Measurements from ENCODE around the gene GTF3C1. TPM values are rescaled to one million over a fixed set of nuclear protein-coding genes. Genes with fewer than 3 reads are reported as not detected.

Gene GTF3C1
- total RNA-seq, 4 donors from 2014 or later: 58.5 to 120 (median 112) TPM

GRCh38 chr16:27586711-27587110 lies 37.0 kb upstream of the GTF3C1 start:
- TF ChIP-seq POLR2A (IDR thresholded peaks at IDR 0.05) (no peak), CTCF (IDR thresholded peaks at IDR 0.05) (no peak)
- intact Hi-C loops (cut with DNase I): no loop called here
- Histone ChIP-seq H3K27me3 (no peaks in the 10 kb centered on the region), H3K4me1 (peaks cover 11 to 13% of the 10 kb centered on the region in 2 donors), H3K4me3 (replicated peaks in 1 of 3) (no peak overlapping the region), H3K27ac (no peak overlapping the region), H3K36me3 (no peaks in the 10 kb centered on the region), H3K9me3 (no peaks in the 10 kb centered on the region)
- no peak for DNase-seq
- 78 to 87% methylated on average over 8 of the region's 8 CpGs for WGBS, 2 donors

GRCh38 chr16:27585200-27585599 lies 35.5 kb upstream of the GTF3C1 start:
- Histone ChIP-seq H3K4me3 (replicated peaks in 1 of 3) (no peak overlapping the region), H3K27me3 (no peaks in the 10 kb centered on the region), H3K36me3 (no peaks in the 10 kb centered on the region), H3K4me1 (peaks cover 13 to 16% of the 10 kb centered on the region in 2 donors), H3K9me3 (no peaks in the 10 kb centered on the region), H3K27ac (no peak overlapping the region)
- no peak for DNase-seq
- 93 to 98% methylated on average over 5 of the region's 5 CpGs for WGBS, 2 donors
- intact Hi-C loops (cut with DNase I): no loop called here
- TF ChIP-seq POLR2A (IDR thresholded peaks at IDR 0.05) (no peak), CTCF (IDR thresholded peaks at IDR 0.05) (no peak)

GRCh38 chr16:27583634-27584033 lies 33.9 kb upstream of the GTF3C1 start:
- peaks cover 28 to 29% of the 10 kb centered on the region in 2 donors for H3K4me1 ChIP-seq
- no peak overlapping the region for H3K4me3 ChIP-seq (replicated peaks in 1 of 3)
- 100% methylated on average over 1 of the region's 1 CpG for WGBS, 2 donors
- H3K27me3 ChIP-seq: no peaks in the 10 kb centered on the region
- H3K9me3 ChIP-seq: no peaks in the 10 kb centered on the region
- intact Hi-C loops (cut with DNase I): no loop called here
- TF ChIP-seq CTCF (IDR thresholded peaks at IDR 0.05) (no peak), POLR2A (IDR thresholded peaks at IDR 0.05) (no peak)
- H3K27ac ChIP-seq: peak overlapping the region in 1 of 3 donors; percentile 11
- DNase-seq: no peak
- H3K36me3 ChIP-seq: no peaks in the 10 kb centered on the region

GRCh38 chr16:27582883-27583282 lies 33.2 kb upstream of the GTF3C1 start:
- Histone ChIP-seq H3K9me3 (no peaks in the 10 kb centered on the region), H3K27me3 (no peaks in the 10 kb centered on the region), H3K4me1 (peaks cover 35 to 37% of the 10 kb centered on the region in 2 donors), H3K27ac (peak overlapping the region in 1 of 3 donors; percentile 11), H3K36me3 (no peaks in the 10 kb centered on the region), H3K4me3 (replicated peaks in 1 of 3) (no peak overlapping the region)
- DNase-seq: no peak
- intact Hi-C loops (cut with DNase I): no loop called here
- TF ChIP-seq POLR2A (IDR thresholded peaks at IDR 0.05) (no peak), CTCF (IDR thresholded peaks at IDR 0.05) (no peak)
- 30% methylated on average over 2 of the region's 2 CpGs for WGBS, 2 donors

- H3K4me3 ChIP-seq (replicated peaks in 1 of 3): no peak overlapping the region
- H3K4me1 ChIP-seq: peaks cover 39 to 53% of the 10 kb centered on the region in 2 donors
- H3K36me3 ChIP-seq: no peaks in the 10 kb centered on the region
- no peak for TF ChIP-seq CTCF (IDR thresholded peaks at IDR 0.05)
- TF ChIP-seq POLR2A (IDR thresholded peaks at IDR 0.05): no peak
- intact Hi-C loops (cut with DNase I): no loop called here
- H3K9me3 ChIP-seq: no peaks in the 10 kb centered on the region
- H3K27ac ChIP-seq: peak overlapping the region; percentile 61 to 72 (median 63)
- 46 to 52% methylated on average over 4 of the region's 4 CpGs for WGBS, 2 donors
- H3K27me3 ChIP-seq: no peaks in the 10 kb centered on the region
- peak; percentile 54 to 72 for DNase-seq
Measured at GRCh38 chr16:27579087-27579980, 29.6 kb upstream of the GTF3C1 start.

Data from thyroid gland (tissue), 4 donors.